ENCODE measurements around the gene NOXA1. TPM values are rescaled to one million over a fixed set of nuclear protein-coding genes. Genes with fewer than 3 reads are reported as not detected.

NOXA1 gene
- total RNA-seq, 4 donors from 2014 or later = 19.7 to 53.9 (median 40.8) TPM

- Histone ChIP-seq H3K4me3 (peak overlapping the region in 2 of 4 donors; percentile 6 to 17), H3K36me3 (no peaks in the 10 kb centered on the region), H3K9me3 (no peaks in the 10 kb centered on the region), H3K27ac (peak overlapping the region; percentile 8 to 71 (median 44)), H3K4me1 (peaks cover 12 to 29% (median 28%) of the 10 kb centered on the region in 4 donors), H3K27me3 (peaks cover 7% of the 10 kb centered on the region)
- intact Hi-C loops (cut with DNase I; ENCODE audit: low total_unique reads) = no loop called here
- peak; percentile 86 for DNase-seq
- in situ Hi-C loops (cut with MboI; ENCODE audit: low pct_ligation_motif_present in 1 of 4, low pct_unique_long_range_greater_than_20kb in 1 of 4, low sequenced_read_pairs in 3 of 4) = no loop called here
- peak in 2 of 3 donors; percentile 55 to 67 for TF ChIP-seq POLR2AphosphoS5 (IDR thresholded peaks at IDR 0.05)
- TF ChIP-seq EP300 (IDR thresholded peaks at IDR 0.05; ENCODE audit: low read depth) = no peak
- WGBS, 2 donors (ENCODE audit: low coverage in 1 of 2) = 44% methylated on average over 28 of the region's 42 CpGs; no CpG with 5 or more reads in 1 of the 2 donors
Measured at GRCh38 chr9:137435980-137436760, 13.0 kb downstream of the NOXA1 start.

- DNase-seq = peak; percentile 58
- TF ChIP-seq, protein P1, sequence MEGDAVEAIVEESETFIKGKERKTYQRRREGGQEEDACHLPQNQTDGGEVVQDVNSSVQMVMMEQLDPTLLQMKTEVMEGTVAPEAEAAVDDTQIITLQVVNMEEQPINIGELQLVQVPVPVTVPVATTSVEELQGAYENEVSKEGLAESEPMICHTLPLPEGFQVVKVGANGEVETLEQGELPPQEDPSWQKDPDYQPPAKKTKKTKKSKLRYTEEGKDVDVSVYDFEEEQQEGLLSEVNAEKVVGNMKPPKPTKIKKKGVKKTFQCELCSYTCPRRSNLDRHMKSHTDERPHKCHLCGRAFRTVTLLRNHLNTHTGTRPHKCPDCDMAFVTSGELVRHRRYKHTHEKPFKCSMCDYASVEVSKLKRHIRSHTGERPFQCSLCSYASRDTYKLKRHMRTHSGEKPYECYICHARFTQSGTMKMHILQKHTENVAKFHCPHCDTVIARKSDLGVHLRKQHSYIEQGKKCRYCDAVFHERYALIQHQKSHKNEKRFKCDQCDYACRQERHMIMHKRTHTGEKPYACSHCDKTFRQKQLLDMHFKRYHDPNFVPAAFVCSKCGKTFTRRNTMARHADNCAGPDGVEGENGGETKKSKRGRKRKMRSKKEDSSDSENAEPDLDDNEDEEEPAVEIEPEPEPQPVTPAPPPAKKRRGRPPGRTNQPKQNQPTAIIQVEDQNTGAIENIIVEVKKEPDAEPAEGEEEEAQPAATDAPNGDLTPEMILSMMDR (IDR thresholded peaks at IDR 0.05) = no peak
- TF ChIP-seq POLR2A (IDR thresholded peaks at IDR 0.05) (no peak), EP300 (IDR thresholded peaks at IDR 0.05; ENCODE audit: low read depth) (no peak), POLR2AphosphoS5 (IDR thresholded peaks at IDR 0.05) (peak in 2 of 3 donors; percentile 4 to 46)
- intact Hi-C loops (cut with DNase I; ENCODE audit: low total_unique reads) = no loop called here
- WGBS, 2 donors (ENCODE audit: low coverage in 1 of 2) = 63% methylated on average over 24 of the region's 24 CpGs; no CpG with 5 or more reads in 1 of the 2 donors
- Histone ChIP-seq H3K4me3 (peak overlapping the region in 2 of 4 donors; percentile 6 to 17), H3K9me3 (no peaks in the 10 kb centered on the region), H3K4me1 (peaks cover 20 to 38% (median 36%) of the 10 kb centered on the region in 4 donors), H3K27ac (peak overlapping the region; percentile 34 to 71 (median 44)), H3K36me3 (no peaks in the 10 kb centered on the region), H3K27me3 (peaks cover 14% of the 10 kb centered on the region)
- in situ Hi-C loops (cut with MboI; ENCODE audit: low pct_ligation_motif_present in 1 of 4, low pct_unique_long_range_greater_than_20kb in 1 of 4, low sequenced_read_pairs in 3 of 4) = no loop called here
Measured at GRCh38 chr9:137436761-137437600, 13.8 kb downstream of the NOXA1 start.

GRCh38 chr9:137437691-137438590, 14.7 kb downstream of the NOXA1 start:
- H3K27ac ChIP-seq = peak overlapping the region; percentile 34 to 71 (median 44)
- no peaks in the 10 kb centered on the region for H3K9me3 ChIP-seq
- 48% methylated on average over 14 of the region's 40 CpGs; no CpG with 5 or more reads in 1 of the 2 donors for WGBS, 2 donors (ENCODE audit: low coverage in 1 of 2)
- TF ChIP-seq, protein P1 (IDR thresholded peaks at IDR 0.05) = no peak
- TF ChIP-seq EP300 (IDR thresholded peaks at IDR 0.05; ENCODE audit: low read depth) = no peak
- TF ChIP-seq POLR2AphosphoS5 (IDR thresholded peaks at IDR 0.05) = peak in 1 of 3 donors; percentile 21
- no peak for TF ChIP-seq POLR2A (IDR thresholded peaks at IDR 0.05)
- in situ Hi-C loops (cut with MboI; ENCODE audit: low pct_ligation_motif_present in 1 of 4, low pct_unique_long_range_greater_than_20kb in 1 of 4, low sequenced_read_pairs in 3 of 4) (no loop called here), intact Hi-C loops (cut with DNase I; ENCODE audit: low total_unique reads) (no loop called here)
- H3K36me3 ChIP-seq = no peaks in the 10 kb centered on the region
- DNase-seq = no peak
- peaks cover 20 to 40% (median 39%) of the 10 kb centered on the region in 4 donors for H3K4me1 ChIP-seq
- H3K4me3 ChIP-seq = no peak overlapping the region
- peaks cover 24% of the 10 kb centered on the region for H3K27me3 ChIP-seq

GRCh38 chr9:137438591-137439157, 15.5 kb downstream of the NOXA1 start:
- DNase-seq = no peak
- TF ChIP-seq POLR2AphosphoS5 (IDR thresholded peaks at IDR 0.05) = no peak
- TF ChIP-seq, protein P1 (IDR thresholded peaks at IDR 0.05) = no peak
- no peak for TF ChIP-seq POLR2A (IDR thresholded peaks at IDR 0.05)
- TF ChIP-seq EP300 (IDR thresholded peaks at IDR 0.05; ENCODE audit: low read depth) = no peak
- intact Hi-C loops (cut with DNase I; ENCODE audit: low total_unique reads) = no loop called here
- Histone ChIP-seq H3K9me3 (no peaks in the 10 kb centered on the region), H3K4me1 (peaks cover 20 to 40% (median 39%) of the 10 kb centered on the region in 4 donors), H3K27ac (peak overlapping the region in 3 of 4 donors; percentile 20 to 71 (median 25)), H3K27me3 (peaks cover 30% of the 10 kb centered on the region), H3K36me3 (no peaks in the 10 kb centered on the region), H3K4me3 (no peak overlapping the region)
- in situ Hi-C loops (cut with MboI; ENCODE audit: low pct_ligation_motif_present in 1 of 4, low pct_unique_long_range_greater_than_20kb in 1 of 4, low sequenced_read_pairs in 3 of 4) = no loop called here
- 71% methylated on average over 12 of the region's 22 CpGs; no CpG with 5 or more reads in 1 of the 2 donors for WGBS, 2 donors (ENCODE audit: low coverage in 1 of 2)

All from transverse colon (tissue), 4 donors.